RWPE1 (cell line): ENCODE results near the gene ANKRD12.
A peak's percentile ranks its signal among the peaks of the same experiment; 100 is the strongest.

Source experiments
- CTCF ChIA-PET: fragments of 350-600 bp; sonication (Branson Sonifier 250); formaldehyde crosslinking; extraction: SDS; loops from one replicate; lab custom pipeline; 2021; lab: Yijun Ruan, JAX
- POLR2A ChIA-PET: fragments of 400-600 bp; formaldehyde crosslinking; extraction: SDS; loops from one replicate; lab custom pipeline; 2020; ENCODE audit warnings: antibody characterized with exemption; ENCODE audit not compliant: low non-redundant PET; lab: Yijun Ruan, JAX
- DNase-seq: peaks from one replicate; pipeline ENCODE4 v3.0.0; 2012; ENCODE audit warnings: low spot score
- H3K27ac ChIP-seq: fragments of 450-650 bp; 2 replicates; pipeline ENCODE4 v1.5.1; 2017
- TF ChIP-seq, protein P1 (sequence below): fragments of 450-650 bp; conservative IDR thresholded peaks from 2 replicates; pipeline ENCODE4 v1.5.1; 2017; ENCODE audit warnings: low read depth, mild to moderate bottlenecking

ANKRD12 gene

GRCh38 chr18:9094307-9095226 lies 42.0 kb upstream of the ANKRD12 start:
- ChIA-PET POLR2A (interaction anchor here (0.6 kb wide), 1 partner anchor 11 kb away, joined by 3 read pairs; no protein-coding TSS in a partner anchor), CTCF (interaction anchor here (1.3 kb wide), 1 partner anchor 21 kb away, joined by 3 read pairs; no protein-coding TSS in a partner anchor)
- DNase-seq, result peak; percentile 29
- no peak overlapping the region for H3K27ac ChIP-seq
- TF ChIP-seq, protein P1, sequence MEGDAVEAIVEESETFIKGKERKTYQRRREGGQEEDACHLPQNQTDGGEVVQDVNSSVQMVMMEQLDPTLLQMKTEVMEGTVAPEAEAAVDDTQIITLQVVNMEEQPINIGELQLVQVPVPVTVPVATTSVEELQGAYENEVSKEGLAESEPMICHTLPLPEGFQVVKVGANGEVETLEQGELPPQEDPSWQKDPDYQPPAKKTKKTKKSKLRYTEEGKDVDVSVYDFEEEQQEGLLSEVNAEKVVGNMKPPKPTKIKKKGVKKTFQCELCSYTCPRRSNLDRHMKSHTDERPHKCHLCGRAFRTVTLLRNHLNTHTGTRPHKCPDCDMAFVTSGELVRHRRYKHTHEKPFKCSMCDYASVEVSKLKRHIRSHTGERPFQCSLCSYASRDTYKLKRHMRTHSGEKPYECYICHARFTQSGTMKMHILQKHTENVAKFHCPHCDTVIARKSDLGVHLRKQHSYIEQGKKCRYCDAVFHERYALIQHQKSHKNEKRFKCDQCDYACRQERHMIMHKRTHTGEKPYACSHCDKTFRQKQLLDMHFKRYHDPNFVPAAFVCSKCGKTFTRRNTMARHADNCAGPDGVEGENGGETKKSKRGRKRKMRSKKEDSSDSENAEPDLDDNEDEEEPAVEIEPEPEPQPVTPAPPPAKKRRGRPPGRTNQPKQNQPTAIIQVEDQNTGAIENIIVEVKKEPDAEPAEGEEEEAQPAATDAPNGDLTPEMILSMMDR, result no peak

- ChIA-PET POLR2A (no interaction called here), CTCF (interaction anchor here (0.6 to 1.1 kb wide), 2 partner anchors 22 to 740 kb away, joined by 3 to 6 read pairs; no protein-coding TSS in a partner anchor)
- no peak for DNase-seq
- no peak overlapping the region for H3K27ac ChIP-seq
- TF ChIP-seq, protein P1, result no peak
Observed at GRCh38 chr18:9095297-9096006, 41.1 kb upstream of the ANKRD12 start.

DNA sequence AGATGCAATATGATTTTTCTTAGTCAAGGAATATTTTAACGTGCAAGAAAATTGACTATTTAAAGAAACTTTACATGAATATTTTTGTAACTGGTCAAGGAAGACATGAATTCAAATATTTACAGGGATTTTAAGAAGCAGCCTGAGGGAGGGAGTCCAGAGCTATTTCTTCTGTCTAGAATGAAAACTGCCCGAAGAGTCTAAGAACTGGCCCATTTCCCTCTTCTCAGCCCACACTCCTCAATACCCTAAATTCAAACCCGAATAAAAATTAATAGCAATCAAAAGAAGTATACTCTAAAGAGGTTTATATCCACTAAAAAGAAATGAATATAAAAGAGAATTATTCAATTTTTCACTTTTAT lies 40.6 kb upstream of the ANKRD12 start:
- H3K27ac ChIP-seq, result no peak overlapping the region
- DNase-seq, result no peak
- POLR2A ChIA-PET, result no interaction called here
- CTCF ChIA-PET, result interaction anchor here (0.6 to 1.1 kb wide), 2 partner anchors 22 to 739 kb away, joined by 3 to 6 read pairs; no protein-coding TSS in a partner anchor
- TF ChIP-seq, protein P1, result no peak

DNA sequence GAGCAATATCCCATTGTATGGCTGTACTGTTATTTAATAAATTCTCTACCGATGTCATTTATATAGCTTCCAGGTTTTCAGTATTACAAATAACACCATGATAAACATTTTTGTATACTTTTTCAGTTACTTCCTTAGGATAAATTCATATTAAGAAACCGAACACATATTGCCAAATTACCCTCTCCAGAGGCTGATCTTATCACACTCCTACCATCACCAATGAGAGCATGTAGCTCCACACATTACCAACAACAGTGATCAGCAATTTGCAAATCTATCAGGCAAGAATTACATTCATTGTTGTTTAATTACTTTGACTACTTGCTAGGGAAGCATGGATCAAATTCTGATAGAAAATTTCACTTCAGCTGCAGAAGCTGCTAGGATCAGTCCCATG lies 39.9 kb upstream of the ANKRD12 start:
- ChIA-PET CTCF (interaction anchor here (1.1 kb wide), 1 partner anchor 21 kb away, joined by 6 read pairs; no protein-coding TSS in a partner anchor), POLR2A (no interaction called here)
- H3K27ac ChIP-seq, result no peak overlapping the region
- TF ChIP-seq, protein P1, result no peak
- DNase-seq, result no peak

DNA sequence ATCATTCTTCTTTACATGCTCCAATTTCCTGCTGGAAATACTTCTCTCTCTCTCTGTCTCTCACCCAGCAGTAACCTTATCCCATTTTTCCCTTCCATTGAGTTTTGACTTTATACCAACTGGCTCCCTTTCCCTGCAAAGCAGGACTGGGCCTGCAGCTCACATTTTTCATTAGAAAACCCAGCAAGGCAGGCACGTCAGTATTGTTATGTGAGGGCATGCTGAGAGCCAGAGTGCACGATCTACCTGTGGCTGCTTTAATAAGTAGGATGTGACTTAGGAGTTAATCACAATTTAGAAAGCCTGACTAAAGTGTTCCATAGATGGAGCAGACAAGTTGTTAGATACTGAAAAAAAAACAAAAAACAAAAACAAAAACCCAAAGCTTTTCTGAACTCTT lies 39.2 kb upstream of the ANKRD12 start:
- CTCF ChIA-PET, result no interaction called here
- POLR2A ChIA-PET, result no interaction called here

More for the DNA sequence above, 39.2 kb upstream of the ANKRD12 start:
- no peak for DNase-seq
- no peak overlapping the region for H3K27ac ChIP-seq
- TF ChIP-seq, protein P1, result no peak
